PC-3 (cell line): ENCODE data around the gene RETREG1.

Experiments
- CTCF ChIP-seq: fragments of 300-600 bp; sonication (generic); conservative IDR thresholded peaks from 2 replicates; pipeline ENCODE4 v1.5.1; 2017; ENCODE audit warnings: antibody characterized with exemption, low read depth, mild to moderate bottlenecking, low read length
- EZH2 ChIP-seq: fragments of 300-600 bp; sonication (generic); IDR thresholded peaks from one replicate; pipeline ENCODE4 v1.6.1; 2017; ENCODE audit warnings: antibody characterized with exemption, mild to moderate bottlenecking, low read length; ENCODE audit not compliant: unreplicated experiment
- EZH2phosphoT487 ChIP-seq: fragments of 300-600 bp; sonication (generic); IDR thresholded peaks from 2 replicates; pipeline ENCODE4 v1.6.1; 2018; ENCODE audit warnings: mild to moderate bottlenecking, antibody characterized with exemption, low read length, borderline replicate concordance

- no peak for TF ChIP-seq CTCF
- TF ChIP-seq EZH2: no peak
- TF ChIP-seq EZH2phosphoT487: no peak
Measured at GRCh38 chr5:16617274-16617968, 624 bp upstream of the RETREG1 start.
